Esophagus squamous epithelium (tissue), 4 donors: Measurements from ENCODE around the gene MOV10.

Experiments used
- CTCF ChIP-seq, 6 experiments: fragments of 450-650 bp in 4 of 6; fragments of 200-600 bp in 2 of 6; sonication (generic) in 2 of 6; IDR thresholded peaks; one replicate each; pipeline ENCODE4 v1.5.1; 2016 to 2019; ENCODE audit warnings: antibody characterized with exemption in 6 of 6, mild to moderate bottlenecking in 4 of 6, moderate library complexity in 4 of 6
- POLR2A ChIP-seq, 4 donors: fragments of 450-650 bp; IDR thresholded peaks; one replicate each; pipeline ENCODE4 v1.6.1; 2017; ENCODE audit warnings: antibody characterized with exemption in 4 of 4, mild to moderate bottlenecking in 4 of 4, moderate library complexity in 3 of 4

- TF ChIP-seq CTCF (IDR thresholded peaks at IDR 0.05) (no peak), POLR2A (IDR thresholded peaks at IDR 0.05) (no peak)
Observed at GRCh38 chr1:112697781-112698201, 23.3 kb downstream of the MOV10 start.
